ENCODE measurements around the gene SLC25A30.

Gene SLC25A30

DNA sequence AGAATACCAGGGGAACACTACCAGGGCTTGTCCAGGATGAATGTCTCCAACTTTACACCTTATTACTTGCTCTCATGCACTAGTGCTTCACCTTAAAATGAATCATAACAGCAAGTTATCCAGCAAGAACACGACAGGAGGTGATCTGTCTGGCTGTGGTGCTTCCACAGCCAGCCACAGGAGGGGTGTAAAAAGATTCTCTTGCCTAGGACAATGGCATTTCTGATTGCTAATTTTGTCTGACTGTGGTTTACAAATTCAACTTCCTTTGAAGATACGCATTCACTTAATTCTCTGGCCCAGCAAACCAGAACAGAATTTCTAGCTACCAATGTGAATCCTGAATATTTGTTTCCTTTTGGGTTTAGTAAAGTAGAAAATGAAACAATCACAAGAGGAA is 23.5 kb upstream of the SLC25A30 start:
- peak; percentile 41 for DNase-seq (ENCODE audit: extremely low spot score)
- ChIA-PET POLR2A (no interaction called here), CTCF (no interaction called here)
- TF ChIP-seq, protein P1, sequence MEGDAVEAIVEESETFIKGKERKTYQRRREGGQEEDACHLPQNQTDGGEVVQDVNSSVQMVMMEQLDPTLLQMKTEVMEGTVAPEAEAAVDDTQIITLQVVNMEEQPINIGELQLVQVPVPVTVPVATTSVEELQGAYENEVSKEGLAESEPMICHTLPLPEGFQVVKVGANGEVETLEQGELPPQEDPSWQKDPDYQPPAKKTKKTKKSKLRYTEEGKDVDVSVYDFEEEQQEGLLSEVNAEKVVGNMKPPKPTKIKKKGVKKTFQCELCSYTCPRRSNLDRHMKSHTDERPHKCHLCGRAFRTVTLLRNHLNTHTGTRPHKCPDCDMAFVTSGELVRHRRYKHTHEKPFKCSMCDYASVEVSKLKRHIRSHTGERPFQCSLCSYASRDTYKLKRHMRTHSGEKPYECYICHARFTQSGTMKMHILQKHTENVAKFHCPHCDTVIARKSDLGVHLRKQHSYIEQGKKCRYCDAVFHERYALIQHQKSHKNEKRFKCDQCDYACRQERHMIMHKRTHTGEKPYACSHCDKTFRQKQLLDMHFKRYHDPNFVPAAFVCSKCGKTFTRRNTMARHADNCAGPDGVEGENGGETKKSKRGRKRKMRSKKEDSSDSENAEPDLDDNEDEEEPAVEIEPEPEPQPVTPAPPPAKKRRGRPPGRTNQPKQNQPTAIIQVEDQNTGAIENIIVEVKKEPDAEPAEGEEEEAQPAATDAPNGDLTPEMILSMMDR (IDR thresholded peaks at IDR 0.05; ENCODE audit: control extremely low read depth, extremely low read depth, low read depth, missing control alignments) = peak; percentile 12

DNA sequence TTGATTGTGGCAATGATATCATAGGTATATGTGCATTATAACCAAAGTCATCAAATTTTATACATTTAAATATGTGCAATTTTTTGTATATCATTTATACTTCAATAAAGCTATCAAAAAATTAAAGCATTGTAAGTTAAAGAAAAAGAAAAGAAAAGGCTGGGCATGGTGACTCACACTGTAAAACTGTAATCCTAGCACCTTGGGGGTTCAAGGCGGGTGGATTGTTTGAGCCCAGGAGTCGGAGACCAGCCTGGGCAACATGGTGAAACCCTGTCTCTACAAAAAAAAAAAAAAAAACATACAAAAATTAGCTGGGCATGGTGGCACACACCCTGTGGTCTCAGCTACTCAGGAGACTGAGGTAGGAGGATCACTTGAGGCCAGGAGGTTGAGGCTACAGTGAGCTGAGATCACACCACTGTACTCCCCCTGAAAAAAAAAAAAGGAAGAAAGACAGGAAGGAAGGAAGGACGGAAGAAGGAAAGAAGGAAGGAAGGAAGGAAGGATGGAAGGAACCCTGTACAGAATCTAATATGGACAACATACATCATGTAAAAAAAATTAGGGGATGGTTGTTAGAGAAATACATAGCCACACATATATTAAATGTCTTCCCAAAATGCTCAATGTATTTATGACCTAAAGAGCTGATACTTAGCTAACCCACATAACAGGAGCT is 21.7 kb upstream of the SLC25A30 start:
- CTCF ChIA-PET = interaction anchor here (0.8 to 1.6 kb wide), 5 partner anchors 11 to 45 kb away, joined by 3 to 8 read pairs (median 3); no protein-coding TSS in a partner anchor
- POLR2A ChIA-PET = no interaction called here
- TF ChIP-seq, protein P1 (IDR thresholded peaks at IDR 0.05; ENCODE audit: control extremely low read depth, extremely low read depth, low read depth, missing control alignments) = no peak
- DNase-seq (ENCODE audit: extremely low spot score) = no peak

DNA sequence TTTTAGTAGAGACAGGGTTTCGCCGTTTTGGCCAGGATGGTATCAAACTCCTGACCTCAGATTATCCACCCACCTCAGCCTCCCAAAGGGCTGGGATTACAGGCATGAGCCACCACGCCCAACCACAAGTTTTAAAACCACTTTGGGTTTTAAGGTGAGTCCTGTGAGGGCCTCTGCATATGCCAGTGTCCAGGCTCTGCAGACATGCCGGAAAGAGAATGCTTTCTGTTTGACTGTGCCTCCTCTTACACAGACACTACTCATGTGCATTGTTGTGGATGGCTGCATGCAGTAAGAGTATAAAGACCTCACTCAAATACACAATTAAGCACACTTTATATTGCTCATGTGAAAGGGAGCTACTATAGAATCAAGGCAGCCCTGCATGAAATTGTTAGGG is 20.8 kb upstream of the SLC25A30 start:
- TF ChIP-seq, protein P1 (IDR thresholded peaks at IDR 0.05; ENCODE audit: control extremely low read depth, extremely low read depth, low read depth, missing control alignments) = no peak
- DNase-seq (ENCODE audit: extremely low spot score) = no peak
- POLR2A ChIA-PET = no interaction called here
- CTCF ChIA-PET = interaction anchor here (0.8 to 1.6 kb wide), 5 partner anchors 12 to 44 kb away, joined by 3 to 8 read pairs (median 3); no protein-coding TSS in a partner anchor

DNA sequence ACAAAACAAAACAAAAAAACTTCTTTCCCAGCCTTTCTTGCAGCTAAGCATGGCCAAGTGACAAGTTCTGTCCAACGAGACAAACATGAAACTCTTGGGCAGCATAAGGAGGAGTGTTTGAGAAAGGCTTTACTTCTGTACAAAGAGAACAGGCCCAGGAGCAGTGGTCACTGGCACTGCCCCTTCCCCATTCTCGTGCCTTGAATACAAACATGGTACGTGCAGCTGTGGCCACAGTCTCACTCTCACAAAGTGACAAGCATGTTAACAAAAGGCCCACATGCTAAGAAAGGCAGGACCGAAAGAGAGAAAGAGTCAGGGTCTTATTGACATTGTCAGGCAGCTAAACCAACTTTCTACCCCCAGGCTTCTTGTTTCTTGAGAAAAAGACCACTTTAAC is 19.8 kb upstream of the SLC25A30 start:
- POLR2A ChIA-PET = no interaction called here
- no peak for DNase-seq (ENCODE audit: extremely low spot score)
- TF ChIP-seq, protein P1 (IDR thresholded peaks at IDR 0.05; ENCODE audit: control extremely low read depth, extremely low read depth, low read depth, missing control alignments) = no peak
- CTCF ChIA-PET = interaction anchor here (1.3 kb wide), 1 partner anchor 67 kb away, joined by 3 read pairs; no protein-coding TSS in a partner anchor

DNA sequence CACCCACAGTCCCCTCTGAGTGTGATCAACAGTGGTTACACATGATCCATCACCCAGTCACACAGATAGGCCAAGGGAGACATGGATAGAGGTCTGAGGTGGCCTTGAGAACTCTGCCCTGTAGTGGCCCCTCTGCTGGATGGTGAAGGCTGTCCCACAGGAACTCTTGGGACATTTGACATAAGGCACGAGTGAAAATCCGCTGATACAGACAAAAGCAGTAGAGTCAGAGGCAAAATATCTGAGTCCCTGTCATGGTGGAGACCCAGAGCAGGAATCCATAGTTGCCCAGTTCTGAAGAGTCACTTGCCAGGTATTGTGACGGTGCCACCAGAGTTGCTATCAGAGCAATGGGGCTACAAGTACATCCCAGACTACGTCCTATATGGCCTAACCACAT is 18.8 kb upstream of the SLC25A30 start:
- CTCF ChIA-PET = interaction anchor here (1.3 kb wide), 1 partner anchor 66 kb away, joined by 3 read pairs; no protein-coding TSS in a partner anchor
- POLR2A ChIA-PET = no interaction called here
- TF ChIP-seq, protein P1 (IDR thresholded peaks at IDR 0.05; ENCODE audit: control extremely low read depth, extremely low read depth, low read depth, missing control alignments) = no peak
- no peak for DNase-seq (ENCODE audit: extremely low spot score)

DNA sequence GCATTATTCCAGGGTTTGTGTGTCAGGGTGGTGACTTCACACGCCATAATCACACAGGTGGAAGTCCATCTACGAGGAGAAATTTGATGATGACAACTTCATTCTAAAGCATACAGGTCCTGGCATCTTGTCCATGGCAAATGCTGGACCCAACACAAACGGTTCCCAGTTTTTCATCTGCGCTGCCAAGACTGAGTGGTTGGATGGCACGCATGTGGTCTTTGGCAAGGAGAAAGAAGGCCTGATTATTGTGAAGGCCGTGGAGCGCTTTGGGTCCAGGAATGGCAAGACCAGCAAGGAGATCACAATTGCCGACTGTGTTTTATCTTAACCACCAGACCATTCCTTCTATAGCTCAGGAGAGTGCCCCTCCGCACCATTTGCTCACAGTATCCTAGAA is 18.2 kb upstream of the SLC25A30 start:
- TF ChIP-seq, protein P1 (IDR thresholded peaks at IDR 0.05; ENCODE audit: control extremely low read depth, extremely low read depth, low read depth, missing control alignments) = no peak
- ChIA-PET CTCF (interaction anchor here (1.3 to 1.4 kb wide), 2 partner anchors 14 to 18 kb away, joined by 3 to 5 read pairs; partner anchors contain the start of gene SLC25A30), POLR2A (no interaction called here)
- DNase-seq (ENCODE audit: extremely low spot score) = no peak

Measured in GM10248 (cell line).